ENCODE data around the gene CPXM1. TPM values are rescaled to one million over a fixed set of nuclear protein-coding genes. Genes with fewer than 3 reads are reported as not detected.
"Not testable (repeated sequence)": the region's sequence is repeated elsewhere in the genome, so short reads cannot be mapped to it uniquely, and the experiment has no call there.

CPXM1 gene
- total and polyA plus RNA-seq, 2 experiments from 2014 or later = 57.8 to 66.3 TPM

DNA sequence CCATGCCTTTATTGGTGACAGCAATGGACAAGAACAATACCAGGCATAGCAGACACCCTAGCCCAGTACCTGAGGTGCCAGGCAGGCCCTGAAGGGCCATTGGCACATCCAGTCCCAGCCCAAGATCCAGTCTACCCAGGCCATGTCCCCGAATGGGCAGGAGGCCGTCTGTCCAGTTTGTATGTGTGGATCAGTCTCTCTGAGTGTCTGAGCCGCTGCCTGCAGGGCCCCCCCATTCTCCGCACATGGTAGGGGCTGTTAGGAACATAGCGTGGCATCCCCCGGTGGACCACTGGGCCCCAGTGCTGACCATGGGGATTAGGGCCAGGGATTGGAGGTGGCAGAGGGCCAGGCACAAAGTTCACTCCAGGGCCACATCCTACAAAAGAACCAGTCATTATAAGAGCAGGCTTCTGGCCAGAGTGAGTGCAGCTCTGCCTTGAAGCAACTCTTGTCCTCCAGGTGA lies 34.9 kb upstream of the CPXM1 start:
- H2AFZ ChIP-seq = no peak overlapping the region
- H3K4me3 ChIP-seq = no peak overlapping the region
- DNase-seq (ENCODE audit: low spot score) = no peak
- TF ChIP-seq, protein P1, sequence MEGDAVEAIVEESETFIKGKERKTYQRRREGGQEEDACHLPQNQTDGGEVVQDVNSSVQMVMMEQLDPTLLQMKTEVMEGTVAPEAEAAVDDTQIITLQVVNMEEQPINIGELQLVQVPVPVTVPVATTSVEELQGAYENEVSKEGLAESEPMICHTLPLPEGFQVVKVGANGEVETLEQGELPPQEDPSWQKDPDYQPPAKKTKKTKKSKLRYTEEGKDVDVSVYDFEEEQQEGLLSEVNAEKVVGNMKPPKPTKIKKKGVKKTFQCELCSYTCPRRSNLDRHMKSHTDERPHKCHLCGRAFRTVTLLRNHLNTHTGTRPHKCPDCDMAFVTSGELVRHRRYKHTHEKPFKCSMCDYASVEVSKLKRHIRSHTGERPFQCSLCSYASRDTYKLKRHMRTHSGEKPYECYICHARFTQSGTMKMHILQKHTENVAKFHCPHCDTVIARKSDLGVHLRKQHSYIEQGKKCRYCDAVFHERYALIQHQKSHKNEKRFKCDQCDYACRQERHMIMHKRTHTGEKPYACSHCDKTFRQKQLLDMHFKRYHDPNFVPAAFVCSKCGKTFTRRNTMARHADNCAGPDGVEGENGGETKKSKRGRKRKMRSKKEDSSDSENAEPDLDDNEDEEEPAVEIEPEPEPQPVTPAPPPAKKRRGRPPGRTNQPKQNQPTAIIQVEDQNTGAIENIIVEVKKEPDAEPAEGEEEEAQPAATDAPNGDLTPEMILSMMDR (IDR thresholded peaks at IDR 0.05; ENCODE audit: poor library complexity) = no peak
- TF ChIP-seq EZH2 (IDR thresholded peaks at IDR 0.05; ENCODE audit: borderline replicate concordance) (no peak), EZH2phosphoT487 (IDR thresholded peaks at IDR 0.05; ENCODE audit: low read depth, severe bottlenecking, unreplicated experiment) (no peak)
- no peaks in the 10 kb centered on the region for H3K36me3 ChIP-seq (replicated peaks; ENCODE audit: insufficient read depth, low read depth)
- peaks cover 13% of the 10 kb centered on the region for H3K79me2 ChIP-seq
- no peaks in the 10 kb centered on the region for H3K27me3 ChIP-seq
- H3K9me3 ChIP-seq (ENCODE audit: low read depth) = no peaks in the 10 kb centered on the region
- no peak overlapping the region for H3K4me2 ChIP-seq
- peaks cover 11% of the 10 kb centered on the region for H3K4me1 ChIP-seq (ENCODE audit: insufficient read depth)
- 94% methylated on average over 6 of the region's 6 CpGs for WGBS (ENCODE audit: low lambda C conversion rate, missing lambda C conversion rate)
- no peaks in the 10 kb centered on the region for H4K20me1 ChIP-seq (ENCODE audit: insufficient read depth, poor library complexity, severe bottlenecking)
- H3K9me2 ChIP-seq (replicated peaks; ENCODE audit: insufficient read depth) = no peaks in the 10 kb centered on the region
- H3K27ac ChIP-seq = no peak overlapping the region

DNA sequence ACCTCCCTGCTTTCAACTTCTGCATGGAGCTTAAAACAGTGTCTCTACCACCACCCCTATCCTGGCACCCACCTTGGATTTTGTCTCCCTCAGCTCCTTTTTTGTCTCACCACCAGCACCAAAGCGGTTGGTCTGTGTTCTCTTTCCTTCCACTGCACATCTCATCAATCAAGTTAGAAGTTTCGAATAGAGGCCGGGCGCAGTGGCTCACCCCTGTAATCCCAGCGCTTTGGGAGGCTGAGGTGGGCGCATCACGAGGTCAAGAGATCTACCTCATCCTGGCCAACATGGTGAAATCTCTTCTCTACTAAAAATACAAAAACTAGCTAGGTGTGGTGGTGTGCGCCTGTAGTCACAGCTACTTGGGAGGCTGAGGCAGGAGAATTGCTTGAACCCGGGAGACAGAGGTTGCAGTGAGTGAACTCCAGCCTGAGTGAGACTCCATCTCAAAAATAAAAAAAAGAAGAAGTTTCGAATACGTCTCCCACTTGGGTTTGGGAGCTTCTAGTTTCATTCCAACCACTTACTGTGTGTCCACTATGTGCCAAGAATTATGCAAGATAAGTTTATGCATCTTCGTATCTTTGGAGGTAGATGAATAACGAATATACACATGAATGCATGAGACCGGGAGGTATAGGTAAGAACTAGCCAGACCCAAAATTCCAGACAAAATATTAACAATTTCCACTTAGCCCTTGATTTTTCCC lies 34.1 kb upstream of the CPXM1 start:
- H3K4me2 ChIP-seq = no peak overlapping the region
- H4K20me1 ChIP-seq (ENCODE audit: insufficient read depth, poor library complexity, severe bottlenecking) = no peaks in the 10 kb centered on the region
- no peaks in the 10 kb centered on the region for H3K9me2 ChIP-seq (replicated peaks; ENCODE audit: insufficient read depth)
- DNase-seq (ENCODE audit: low spot score) = no peak
- peaks cover 3% of the 10 kb centered on the region for H3K4me1 ChIP-seq (ENCODE audit: insufficient read depth)
- H3K27ac ChIP-seq = no peak overlapping the region
- peaks cover 5% of the 10 kb centered on the region for H3K79me2 ChIP-seq
- H3K4me3 ChIP-seq = no peak overlapping the region
- no peaks in the 10 kb centered on the region for H3K9me3 ChIP-seq (ENCODE audit: low read depth)
- WGBS (ENCODE audit: low lambda C conversion rate, missing lambda C conversion rate) = 96% methylated on average over 14 of the region's 14 CpGs
- H3K36me3 ChIP-seq (replicated peaks; ENCODE audit: insufficient read depth, low read depth) = no peaks in the 10 kb centered on the region
- H3K27me3 ChIP-seq = no peaks in the 10 kb centered on the region
- H2AFZ ChIP-seq = no peak overlapping the region
- TF ChIP-seq EZH2 (IDR thresholded peaks at IDR 0.05; ENCODE audit: borderline replicate concordance) = no peak
- TF ChIP-seq EZH2phosphoT487 (IDR thresholded peaks at IDR 0.05; ENCODE audit: low read depth, severe bottlenecking, unreplicated experiment) = no peak
- TF ChIP-seq, protein P1 (IDR thresholded peaks at IDR 0.05; ENCODE audit: poor library complexity) = no peak

DNA sequence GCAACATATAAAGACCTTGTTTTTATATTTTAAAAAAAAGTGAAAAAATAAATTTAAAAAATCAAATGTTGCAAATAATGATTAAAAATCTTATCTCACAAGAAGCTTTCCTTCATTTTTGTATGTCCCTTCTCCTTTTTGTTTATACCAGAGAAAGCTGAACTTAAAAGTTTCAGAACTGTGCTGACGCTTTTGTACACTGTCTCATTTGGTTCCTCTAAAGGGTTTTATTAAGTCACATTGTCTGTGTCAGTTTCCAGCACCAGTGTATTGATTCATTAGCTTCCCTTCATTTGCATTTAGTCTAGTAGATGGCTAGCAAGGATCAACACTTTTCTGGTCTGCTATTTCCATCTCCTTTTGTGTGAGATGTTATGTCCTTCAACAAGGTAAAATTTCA lies 33.3 kb upstream of the CPXM1 start:
- H3K27ac ChIP-seq = no peak overlapping the region
- peaks cover 3% of the 10 kb centered on the region for H3K27me3 ChIP-seq
- no peaks in the 10 kb centered on the region for H3K79me2 ChIP-seq
- H3K4me2 ChIP-seq = no peak overlapping the region
- H3K9me3 ChIP-seq (ENCODE audit: low read depth) = no peaks in the 10 kb centered on the region
- no peaks in the 10 kb centered on the region for H3K4me1 ChIP-seq (ENCODE audit: insufficient read depth)
- no peak overlapping the region for H2AFZ ChIP-seq
- no peaks in the 10 kb centered on the region for H3K9me2 ChIP-seq (replicated peaks; ENCODE audit: insufficient read depth)
- 96% methylated on average over 1 of the region's 1 CpG for WGBS (ENCODE audit: low lambda C conversion rate, missing lambda C conversion rate)
- H3K4me3 ChIP-seq = no peak overlapping the region
- no peak for TF ChIP-seq EZH2 (IDR thresholded peaks at IDR 0.05; ENCODE audit: borderline replicate concordance)
- TF ChIP-seq EZH2phosphoT487 (IDR thresholded peaks at IDR 0.05; ENCODE audit: low read depth, severe bottlenecking, unreplicated experiment) = no peak
- TF ChIP-seq, protein P1 (IDR thresholded peaks at IDR 0.05; ENCODE audit: poor library complexity) = no peak
- H4K20me1 ChIP-seq (ENCODE audit: insufficient read depth, poor library complexity, severe bottlenecking) = no peaks in the 10 kb centered on the region
- no peaks in the 10 kb centered on the region for H3K36me3 ChIP-seq (replicated peaks; ENCODE audit: insufficient read depth, low read depth)
- no peak for DNase-seq (ENCODE audit: low spot score)

DNA sequence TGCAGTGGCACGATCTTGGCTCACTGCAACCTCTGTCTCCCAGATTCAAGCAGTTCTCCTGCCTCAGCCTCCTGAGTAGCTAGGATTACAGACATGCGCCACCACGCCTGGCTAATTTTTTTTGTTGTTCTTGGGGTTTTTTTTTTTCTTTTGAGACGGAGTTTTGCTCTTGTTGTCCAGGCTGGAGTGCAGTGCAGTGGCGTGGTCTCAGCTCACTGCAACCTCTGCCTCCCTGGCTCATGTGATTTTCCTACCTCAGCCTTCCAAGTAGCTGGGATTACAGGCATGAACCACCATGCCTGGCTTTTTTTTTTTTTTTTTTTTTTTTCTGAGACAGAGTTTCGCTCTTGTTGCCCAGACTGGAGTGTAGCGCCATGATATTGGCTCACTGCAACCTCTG lies 30.8 kb upstream of the CPXM1 start:
- not testable (repeated sequence) for H3K79me2 ChIP-seq; H4K20me1 ChIP-seq (ENCODE audit: insufficient read depth, poor library complexity, severe bottlenecking); H3K4me1 ChIP-seq (ENCODE audit: insufficient read depth); H3K4me2 ChIP-seq; H3K36me3 ChIP-seq (replicated peaks; ENCODE audit: insufficient read depth, low read depth); H3K4me3 ChIP-seq; H3K9me3 ChIP-seq (ENCODE audit: low read depth); DNase-seq (ENCODE audit: low spot score); H3K27ac ChIP-seq; H3K9me2 ChIP-seq (replicated peaks; ENCODE audit: insufficient read depth); H2AFZ ChIP-seq
- 89% methylated on average over 7 of the region's 7 CpGs for WGBS (ENCODE audit: low lambda C conversion rate, missing lambda C conversion rate)
- H3K27me3 ChIP-seq = peaks cover 13% of the 10 kb centered on the region

Measured in hepatocyte (in vitro differentiated cells).